Fibroblast of the conjunctiva (primary cell): ENCODE results near the gene SGMS2.
A peak's percentile ranks its signal among the peaks of the same experiment; 100 is the strongest.

Source experiments
- DNase-seq: peaks from one replicate; pipeline ENCODE4 v3.0.0-alpha.2; 2010; ENCODE audit warnings: low read depth

The SGMS2 gene

DNA sequence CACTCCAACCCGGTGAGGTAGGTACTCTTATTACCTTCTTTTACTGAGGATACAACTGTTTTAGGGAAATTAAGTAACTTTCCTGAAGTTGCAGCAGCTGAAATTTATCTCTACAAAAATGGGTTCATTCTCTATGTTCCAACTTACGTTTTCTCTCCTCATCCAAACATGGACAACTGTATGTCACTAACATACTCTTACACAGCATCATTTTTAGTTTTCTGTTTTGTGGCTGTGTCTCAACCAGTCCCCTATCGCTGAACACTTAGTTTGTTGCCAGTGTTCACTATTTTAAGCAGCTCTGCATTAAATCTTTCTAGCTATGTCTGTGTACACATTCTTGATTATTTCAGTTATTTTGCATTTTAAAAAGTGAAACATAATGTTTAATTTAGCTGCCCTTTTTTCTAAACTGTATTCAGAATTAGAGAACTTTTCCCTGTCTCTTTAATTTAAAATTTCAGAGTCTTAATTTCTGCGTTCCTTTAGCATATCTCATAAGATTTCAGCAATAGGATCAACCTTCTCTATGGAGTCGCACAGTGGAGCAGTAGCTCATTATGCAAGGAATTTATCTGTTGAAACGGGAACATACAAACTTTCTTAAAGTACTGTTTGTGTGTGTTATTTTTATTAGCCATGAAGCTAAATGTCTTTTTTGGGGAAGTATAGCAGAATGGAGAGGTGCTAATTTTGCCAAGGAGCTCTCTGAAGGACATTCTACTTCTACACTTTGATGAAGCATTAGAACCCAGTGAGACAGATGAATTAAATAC lies 3.8 kb downstream of the SGMS2 start:
- no peak for DNase-seq

DNA sequence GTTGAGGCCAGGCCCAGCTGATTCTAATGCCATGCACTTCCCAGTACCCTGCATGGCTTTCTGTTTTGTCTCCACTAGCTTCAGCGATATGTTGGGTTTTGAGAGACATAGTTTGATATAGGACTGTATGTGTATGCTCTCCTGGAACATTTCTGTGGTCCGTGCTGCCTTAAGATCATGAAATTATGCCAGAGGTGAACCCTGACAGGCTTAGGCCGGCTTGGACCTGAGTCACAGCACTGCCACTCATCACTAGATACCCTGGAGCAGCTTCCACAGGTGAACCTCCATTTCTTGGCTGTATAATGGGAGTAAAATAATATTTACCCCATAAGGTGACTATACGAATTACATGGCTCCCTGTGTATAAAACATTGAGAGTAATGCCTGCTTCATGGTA lies 6.4 kb downstream of the SGMS2 start:
- no peak for DNase-seq

GRCh38 chr4:107832275-107832807 lies 7.6 kb downstream of the SGMS2 start:
- no peak for DNase-seq

GRCh38 chr4:107834241-107834794 lies 9.6 kb downstream of the SGMS2 start:
- no peak for DNase-seq

- DNase-seq = no peak
Observed at GRCh38 chr4:107835406-107835805, 10.7 kb downstream of the SGMS2 start.

DNA sequence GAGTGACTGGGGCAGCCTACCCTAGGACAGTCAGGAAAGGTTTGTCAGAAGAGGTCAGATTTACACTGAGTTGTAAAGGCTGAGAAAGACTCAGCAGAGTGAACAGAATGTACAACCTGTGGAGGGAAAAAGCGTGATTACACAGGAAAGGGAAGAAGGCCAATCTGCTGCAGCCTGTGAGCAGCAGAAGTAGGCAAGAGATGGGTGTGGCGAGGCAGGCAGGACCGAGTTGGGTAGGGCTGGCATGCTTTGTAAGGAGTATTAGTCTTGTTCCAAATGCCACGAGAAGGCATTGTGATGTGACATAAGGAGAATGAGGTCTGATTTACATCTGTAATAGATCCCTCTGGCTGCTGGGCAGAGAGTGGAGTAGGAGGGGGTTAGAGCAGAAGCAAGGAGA lies 12.6 kb downstream of the SGMS2 start:
- no peak for DNase-seq

GRCh38 chr4:107837776-107838618 lies 13.3 kb downstream of the SGMS2 start:
- DNase-seq = no peak

- no peak for DNase-seq
Observed at GRCh38 chr4:107838861-107839565, 14.3 kb downstream of the SGMS2 start.

- no peak for DNase-seq
Observed at GRCh38 chr4:107843391-107843790, 18.7 kb downstream of the SGMS2 start.

DNA sequence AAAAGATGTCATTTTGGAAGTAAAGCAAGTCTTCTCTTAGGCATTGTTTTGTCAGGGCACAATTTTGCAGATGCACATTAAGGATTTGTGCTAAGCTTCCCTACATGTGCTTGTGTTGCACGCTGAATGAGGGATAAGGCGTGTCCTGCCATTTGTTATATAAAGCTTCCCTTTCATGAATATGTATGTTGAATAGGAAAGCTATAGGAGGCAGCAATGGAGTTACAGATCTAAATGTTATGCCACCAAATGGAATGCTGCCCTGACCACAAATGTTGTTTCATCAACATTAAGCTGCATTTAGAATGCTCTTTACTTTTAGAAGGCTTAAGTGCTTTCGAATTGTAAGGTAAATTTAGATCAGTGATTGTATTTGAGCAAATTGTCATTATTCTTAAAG lies 20.9 kb downstream of the SGMS2 start:
- DNase-seq = no peak

- no peak for DNase-seq
Observed at GRCh38 chr4:107850438-107850837, 25.7 kb downstream of the SGMS2 start.

GRCh38 chr4:107853444-107854355 lies 29.0 kb downstream of the SGMS2 start:
- no peak for DNase-seq

- DNase-seq = peak; percentile 57
Observed at GRCh38 chr4:107854356-107855022, 29.8 kb downstream of the SGMS2 start.

DNA sequence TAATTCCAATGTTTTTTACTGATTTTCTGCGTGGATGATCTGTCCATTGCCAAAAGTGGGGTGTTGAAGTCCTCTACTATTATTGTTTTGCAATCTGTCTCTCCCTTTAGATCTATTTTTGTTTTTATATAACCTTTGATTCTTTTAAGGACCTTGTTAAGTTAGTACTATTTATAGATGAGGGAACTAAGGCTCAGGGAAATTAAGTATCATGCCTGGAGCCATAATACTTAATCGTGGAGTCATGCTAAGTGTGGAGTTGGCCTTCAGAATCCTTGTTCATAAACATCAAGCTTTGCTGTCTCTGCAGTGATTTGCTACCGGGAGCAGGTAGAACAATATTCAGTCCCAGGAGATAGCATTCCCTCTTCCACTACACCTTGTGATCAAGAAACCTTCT lies 31.0 kb downstream of the SGMS2 start:
- DNase-seq = no peak

DNA sequence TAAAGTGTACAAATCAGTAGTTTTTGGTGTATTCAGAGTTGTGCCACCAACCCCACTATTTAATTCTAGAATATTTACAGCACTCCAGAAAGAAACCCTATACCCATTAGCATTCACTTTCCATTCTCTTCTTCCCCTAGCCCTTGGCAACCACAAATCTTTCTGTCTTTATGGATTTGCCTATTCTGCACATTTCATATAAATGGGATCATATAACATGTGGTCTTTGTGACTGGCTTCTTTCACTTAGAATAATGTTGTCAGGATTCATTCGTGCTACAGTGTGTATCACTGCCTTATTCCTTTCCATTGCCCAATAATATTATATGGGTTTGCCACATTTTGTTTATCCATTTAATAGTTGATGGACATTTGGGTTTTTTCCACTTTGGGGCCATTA lies 32.2 kb downstream of the SGMS2 start:
- DNase-seq = no peak

DNA sequence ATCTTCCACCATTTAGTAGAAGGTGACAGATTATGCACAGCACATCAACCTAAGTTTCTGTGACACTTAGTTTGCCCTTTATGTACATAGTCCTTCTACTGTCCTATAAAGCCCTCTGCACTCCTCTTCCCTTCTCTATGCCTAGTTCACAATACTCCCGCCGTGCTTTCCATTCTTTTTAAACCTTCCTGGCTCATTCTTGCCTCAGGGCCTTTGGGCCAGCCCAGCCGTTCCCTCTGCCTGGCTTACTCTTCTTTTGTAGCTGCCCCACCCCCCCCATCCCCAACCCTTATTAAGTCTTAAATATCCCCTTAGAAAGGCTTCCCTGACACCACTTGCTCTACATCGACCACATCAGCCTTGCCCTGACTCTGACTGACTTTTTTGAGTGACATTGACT lies 33.0 kb downstream of the SGMS2 start:
- DNase-seq = no peak

DNA sequence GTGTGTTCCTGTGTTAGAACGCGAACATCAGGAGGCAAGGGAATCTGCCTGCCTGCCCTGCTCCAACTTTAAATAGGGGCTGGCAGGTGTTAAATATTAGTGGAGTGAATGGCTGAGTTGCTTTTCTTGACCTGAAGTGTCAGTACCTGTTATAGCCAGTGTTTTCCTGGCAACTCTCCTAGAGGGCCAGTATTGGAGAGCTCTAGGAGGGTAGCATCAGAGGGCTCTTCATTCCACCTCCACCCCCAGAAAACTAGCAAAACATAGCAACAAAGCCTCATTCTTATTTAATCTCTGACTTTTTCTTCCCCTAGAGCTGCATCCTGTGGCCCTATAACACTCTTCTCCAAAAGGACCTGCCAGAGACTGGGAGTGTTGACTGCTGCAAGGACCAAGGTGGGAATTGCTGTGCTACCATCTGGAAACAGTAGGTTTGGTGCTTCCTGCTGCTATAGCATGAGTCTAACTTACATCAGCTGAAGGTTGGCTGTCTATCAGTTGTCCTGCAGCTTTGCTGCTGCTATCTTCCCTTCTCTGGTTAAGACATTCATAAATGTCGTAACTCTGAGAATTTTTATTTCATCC lies 33.5 kb downstream of the SGMS2 start:
- no peak for DNase-seq

DNA sequence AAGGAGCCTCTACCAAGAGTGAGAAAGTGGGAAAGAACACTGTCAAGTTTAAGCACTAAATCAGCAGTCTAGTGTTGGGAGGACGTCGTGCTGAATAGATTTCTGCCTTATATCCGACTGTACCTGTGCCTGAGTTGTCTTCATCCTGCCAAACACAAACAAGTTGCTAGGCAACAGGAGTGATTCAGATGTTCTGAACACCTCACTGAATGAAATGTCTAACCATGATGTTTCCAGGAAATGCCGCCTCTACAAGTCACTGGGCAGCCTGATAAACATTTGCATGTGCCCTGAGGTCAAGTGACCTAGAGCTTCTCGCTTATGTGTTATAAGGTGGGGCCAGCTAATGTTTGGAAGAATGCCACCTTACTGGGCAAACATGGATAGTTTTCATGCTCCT lies 37.9 kb downstream of the SGMS2 start:
- DNase-seq = peak; percentile 59

GRCh38 chr4:107863416-107863815 lies 38.7 kb downstream of the SGMS2 start:
- DNase-seq = no peak

DNA sequence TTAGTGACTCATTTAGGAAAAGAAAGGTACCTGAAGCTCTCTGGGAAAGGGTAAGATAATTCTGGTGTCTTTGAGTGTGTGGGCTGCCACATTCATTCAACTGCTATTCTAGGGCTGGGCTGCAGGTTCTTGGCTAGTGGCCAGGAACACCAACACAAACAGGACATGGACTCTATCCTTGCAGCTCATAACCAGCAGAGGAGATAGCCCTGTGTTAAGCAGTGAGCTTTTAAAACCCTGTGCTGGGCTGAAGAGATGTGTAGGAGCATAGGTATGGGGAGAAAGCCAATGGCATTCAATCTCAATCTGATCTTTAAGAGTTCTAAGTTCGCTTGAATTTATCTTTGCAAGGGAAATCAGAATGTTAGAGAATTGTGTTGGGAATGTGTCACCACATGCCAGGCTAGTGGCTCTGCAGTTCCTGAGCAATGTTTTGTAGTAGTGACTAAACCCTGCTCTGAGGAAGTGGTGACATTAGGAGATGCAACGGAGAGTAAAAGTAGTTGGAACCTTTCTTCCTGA lies 39.2 kb downstream of the SGMS2 start:
- no peak for DNase-seq
